Immature natural killer cell (primary cell): Measurements from ENCODE around the gene CARMIL1. TPM values are rescaled to one million over a fixed set of nuclear protein-coding genes. Genes with fewer than 3 reads are reported as not detected.

Source experiments
- DNase-seq, 3 donors: peaks; one replicate each; pipeline ENCODE4 v3.0.0; 2022; ENCODE audit warnings: mixed read lengths in 1 of 3
- H3K27ac Mint-ChIP-seq, 6 donors: one replicate each; pipeline ENCODE4 v1.8.0; 2020; ENCODE audit warnings: mixed read lengths in 6 of 6, mild to moderate bottlenecking in 5 of 6, inconsistent platforms in 4 of 6, moderate library complexity in 3 of 6
- H3K27me3 Mint-ChIP-seq, 3 donors: one replicate each; pipeline ENCODE4 v1.8.0; 2020 to 2021; ENCODE audit warnings: low read depth in 3 of 3, mild to moderate bottlenecking in 3 of 3, mixed read lengths in 3 of 3, moderate library complexity in 3 of 3, inconsistent platforms in 1 of 3
- H3K36me3 Mint-ChIP-seq, 3 donors: one replicate each; pipeline ENCODE4 v1.8.0; 2020; ENCODE audit warnings: mixed read lengths in 3 of 3, inconsistent platforms in 2 of 3, mild to moderate bottlenecking in 2 of 3
- H3K4me1 Mint-ChIP-seq, 2 donors: one replicate each; pipeline ENCODE4 v1.8.0; 2020; ENCODE audit warnings: inconsistent platforms in 2 of 2, mild to moderate bottlenecking in 2 of 2, mixed read lengths in 2 of 2, moderate library complexity in 1 of 2
- H3K4me3 Mint-ChIP-seq, 5 donors: one replicate each; pipeline ENCODE4 v1.8.0; 2020; ENCODE audit warnings: mild to moderate bottlenecking in 5 of 5, mixed read lengths in 5 of 5, inconsistent platforms in 3 of 5, moderate library complexity in 3 of 5
- H3K9me3 Mint-ChIP-seq, 6 donors: one replicate each; pipeline ENCODE4 v1.8.0; 2020; ENCODE audit warnings: mild to moderate bottlenecking in 6 of 6, mixed read lengths in 6 of 6, inconsistent platforms in 4 of 6, moderate library complexity in 3 of 6
- polyA plus RNA-seq, 3 donors: library from polyadenylated mRNA; unstranded; fragments of 300-500 nt; fragmentation: Illumina TruSeq; gene quantifications; one replicate each; pipeline ENCODE4 v1.2.3, GENCODE V29; 2021

The CARMIL1 gene
- polyA plus RNA-seq, 3 donors from 2014 or later, result 0.12 TPM; not detected in 2

DNA sequence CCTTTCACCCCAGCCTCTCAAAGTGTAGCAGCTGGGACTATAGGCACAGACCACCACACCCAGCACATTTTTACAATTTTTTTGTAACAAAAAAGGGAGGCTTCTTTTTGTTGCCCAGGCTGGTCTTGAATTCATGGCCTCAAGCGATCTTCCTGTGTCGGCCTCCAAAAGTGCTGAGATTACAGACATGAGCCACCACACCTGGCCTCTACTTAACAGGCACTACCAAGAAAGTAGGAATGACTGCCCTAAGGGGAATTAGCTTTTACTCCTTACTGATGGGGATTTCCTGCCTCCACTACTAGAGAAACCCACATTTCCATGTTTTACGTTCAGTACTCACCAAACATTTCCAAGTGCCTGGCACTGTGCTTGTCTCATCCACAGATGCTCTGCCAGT lies 109.6 kb downstream of the CARMIL1 start:
- Mint-ChIP-seq H3K4me1 (no peaks in the 10 kb centered on the region), H3K27ac (no peak overlapping the region), H3K27me3 (peaks cover 0 to 2% (median 0%) of the 10 kb centered on the region in 3 donors), H3K4me3 (no peak overlapping the region), H3K9me3 (no peaks in the 10 kb centered on the region), H3K36me3 (no peaks in the 10 kb centered on the region)
- DNase-seq, result no peak

DNA sequence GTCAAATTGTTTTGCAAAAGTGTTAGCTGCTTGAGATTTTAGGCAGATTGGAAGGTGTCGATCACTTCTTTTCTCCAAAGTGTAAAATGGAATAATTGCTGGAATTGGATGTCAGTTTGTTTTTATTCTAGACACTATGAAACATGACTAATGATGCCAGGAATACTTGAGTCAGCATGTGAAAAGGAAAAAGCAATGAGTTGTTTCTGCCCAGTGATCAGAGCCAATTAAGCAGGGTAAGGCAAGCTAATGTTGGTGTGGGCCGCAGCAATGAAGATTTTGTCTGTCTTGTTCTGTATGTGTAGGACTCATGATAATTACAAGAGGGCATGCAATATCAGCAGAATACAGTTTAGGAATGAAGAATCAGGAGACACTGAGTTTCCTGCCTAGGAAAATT lies 110.3 kb downstream of the CARMIL1 start:
- DNase-seq, result no peak
- Mint-ChIP-seq H3K9me3 (no peaks in the 10 kb centered on the region), H3K4me1 (no peaks in the 10 kb centered on the region), H3K36me3 (no peaks in the 10 kb centered on the region), H3K27ac (no peak overlapping the region), H3K27me3 (peaks cover 0 to 2% (median 0%) of the 10 kb centered on the region in 3 donors), H3K4me3 (no peak overlapping the region)

DNA sequence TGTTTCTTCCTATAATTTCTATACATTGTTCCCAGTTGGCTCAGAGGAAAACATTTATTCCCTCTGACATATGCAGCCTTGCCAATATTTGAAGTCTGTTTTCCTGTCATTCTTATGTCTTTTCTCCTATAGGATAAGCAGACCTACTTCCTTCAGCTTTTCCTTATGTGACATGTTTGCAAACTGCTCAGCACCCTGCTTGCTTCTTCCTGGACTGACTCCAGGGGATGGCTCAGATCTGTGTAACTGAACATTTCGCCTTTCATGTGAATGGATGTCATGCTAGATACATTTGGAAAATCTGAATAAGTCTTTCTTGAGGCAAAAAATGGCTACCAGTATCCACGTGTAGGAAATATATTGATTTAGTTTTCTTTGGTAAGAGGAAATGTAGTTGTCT lies 113.2 kb downstream of the CARMIL1 start:
- no peak for DNase-seq
- Mint-ChIP-seq H3K27me3 (peaks cover 0 to 5% (median 0%) of the 10 kb centered on the region in 3 donors), H3K36me3 (no peaks in the 10 kb centered on the region), H3K4me3 (no peak overlapping the region), H3K9me3 (no peaks in the 10 kb centered on the region), H3K27ac (no peak overlapping the region), H3K4me1 (no peaks in the 10 kb centered on the region)

DNA sequence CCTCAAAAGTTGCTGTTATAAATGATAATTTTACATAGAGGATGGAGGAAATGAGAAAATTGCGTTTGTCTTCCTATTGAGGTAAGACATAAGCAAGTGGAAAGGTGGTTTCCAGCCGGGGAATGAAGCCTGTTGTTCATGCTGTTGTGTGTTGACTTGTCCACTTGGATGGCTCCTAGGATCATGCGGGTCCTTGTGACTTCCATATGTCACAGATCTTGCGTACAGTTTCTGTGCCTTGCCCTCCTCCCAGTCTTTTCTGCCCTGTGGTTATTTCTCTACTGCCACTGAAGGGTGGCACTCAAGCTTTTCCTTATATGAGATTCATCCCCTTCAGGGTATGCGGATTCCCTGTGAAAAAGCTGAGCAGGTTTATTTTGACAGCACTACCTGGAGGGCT lies 116.6 kb downstream of the CARMIL1 start:
- DNase-seq, result no peak
- no peaks in the 10 kb centered on the region for H3K4me1 Mint-ChIP-seq
- peaks cover 0 to 3% (median 0%) of the 10 kb centered on the region in 3 donors for H3K27me3 Mint-ChIP-seq
- H3K4me3 Mint-ChIP-seq, result no peak overlapping the region
- H3K36me3 Mint-ChIP-seq, result no peaks in the 10 kb centered on the region
- H3K9me3 Mint-ChIP-seq, result peaks cover 0 to 2% (median 0%) of the 10 kb centered on the region in 6 donors
- no peak overlapping the region for H3K27ac Mint-ChIP-seq

DNA sequence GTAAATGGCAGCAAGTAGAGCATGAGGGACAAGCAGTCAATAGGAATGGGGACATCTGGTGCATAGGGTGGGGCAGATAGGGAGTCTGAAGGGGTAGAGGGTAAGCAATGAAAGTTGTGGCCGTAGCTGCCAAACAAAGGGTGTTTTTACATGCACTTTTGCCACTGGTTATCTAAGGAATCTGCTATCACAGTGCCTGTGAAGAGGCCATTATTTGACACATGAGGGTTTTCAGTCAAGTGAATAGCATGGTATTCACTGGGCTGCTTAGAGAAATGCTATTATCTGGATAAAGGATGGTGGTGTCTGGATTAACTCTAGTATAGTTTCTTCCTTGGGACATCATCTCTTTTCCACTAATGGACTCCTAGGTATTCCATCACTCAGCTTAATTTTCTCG lies 118.2 kb downstream of the CARMIL1 start:
- Mint-ChIP-seq H3K4me3 (no peak overlapping the region), H3K27ac (no peak overlapping the region), H3K9me3 (peaks cover 0 to 2% (median 0%) of the 10 kb centered on the region in 6 donors), H3K36me3 (no peaks in the 10 kb centered on the region), H3K27me3 (peaks cover 0 to 6% (median 0%) of the 10 kb centered on the region in 3 donors), H3K4me1 (no peaks in the 10 kb centered on the region)
- DNase-seq, result no peak

DNA sequence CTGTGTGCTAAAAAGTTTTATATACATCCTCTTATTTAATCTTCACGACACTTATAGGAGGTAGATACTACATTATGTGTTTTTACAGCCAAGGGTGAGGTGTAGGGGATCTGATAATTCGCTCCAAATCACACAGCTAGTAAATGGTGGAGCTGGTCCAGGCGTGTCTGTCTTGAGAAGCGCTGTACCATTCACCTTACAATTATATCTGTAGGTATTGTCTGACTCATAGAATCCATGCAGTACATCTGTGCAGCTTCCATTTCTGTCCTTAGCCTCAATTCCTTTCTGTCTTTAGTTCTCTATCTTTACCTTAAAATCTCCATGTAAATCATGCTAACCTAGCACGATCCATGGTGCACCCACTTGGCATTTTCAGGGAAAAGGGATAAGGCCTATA lies 120.7 kb downstream of the CARMIL1 start:
- Mint-ChIP-seq H3K36me3 (no peaks in the 10 kb centered on the region), H3K4me3 (no peak overlapping the region), H3K4me1 (no peaks in the 10 kb centered on the region), H3K27ac (no peak overlapping the region), H3K9me3 (peaks cover 0 to 2% (median 0%) of the 10 kb centered on the region in 6 donors), H3K27me3 (peaks cover 0 to 6% (median 0%) of the 10 kb centered on the region in 3 donors)
- no peak for DNase-seq

DNA sequence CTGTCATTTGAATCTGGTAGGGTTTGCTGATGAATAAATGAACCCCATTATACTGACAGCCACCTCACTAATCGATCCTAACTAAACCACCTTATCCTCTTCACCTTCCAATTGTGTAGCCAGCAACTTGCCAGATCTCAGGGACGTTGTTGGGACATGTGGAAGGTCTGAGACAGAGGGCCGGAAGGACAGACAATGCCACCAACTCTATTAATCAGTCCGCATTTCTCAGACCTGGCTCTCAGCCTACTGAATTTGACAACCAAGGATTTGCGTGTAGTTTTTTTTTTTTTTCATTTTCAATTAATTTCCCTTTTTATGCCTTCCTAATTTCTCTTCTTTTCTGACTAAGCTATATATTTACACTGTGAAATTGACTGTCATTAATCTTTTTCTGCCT lies 122.5 kb downstream of the CARMIL1 start:
- H3K36me3 Mint-ChIP-seq, result no peaks in the 10 kb centered on the region
- H3K9me3 Mint-ChIP-seq, result peaks cover 0 to 2% (median 0%) of the 10 kb centered on the region in 6 donors
- no peak overlapping the region for H3K4me3 Mint-ChIP-seq
- H3K4me1 Mint-ChIP-seq, result no peaks in the 10 kb centered on the region
- DNase-seq, result no peak
- no peak overlapping the region for H3K27ac Mint-ChIP-seq
- peaks cover 0 to 4% (median 0%) of the 10 kb centered on the region in 3 donors for H3K27me3 Mint-ChIP-seq

DNA sequence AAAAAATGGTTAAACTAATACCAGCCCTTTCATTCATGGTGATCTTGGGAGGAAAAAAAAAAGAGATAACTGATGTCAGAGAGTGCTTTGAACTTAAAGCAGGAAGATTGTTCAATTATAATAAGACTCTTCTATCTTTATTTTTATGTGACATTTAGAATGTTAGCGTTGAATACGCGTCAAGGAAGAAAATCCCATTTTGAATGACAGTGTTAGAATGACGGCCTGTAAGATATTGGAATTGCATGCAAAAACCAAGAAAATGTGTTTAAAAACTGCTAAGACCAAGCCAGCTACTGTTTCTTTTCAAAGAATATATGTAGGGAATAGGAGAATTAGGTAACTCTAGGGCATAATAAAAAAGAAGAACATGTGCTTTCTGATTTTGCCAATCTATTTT lies 123.0 kb downstream of the CARMIL1 start:
- no peaks in the 10 kb centered on the region for H3K4me1 Mint-ChIP-seq
- H3K9me3 Mint-ChIP-seq, result peaks cover 0 to 2% (median 0%) of the 10 kb centered on the region in 6 donors
- H3K4me3 Mint-ChIP-seq, result no peak overlapping the region
- H3K27me3 Mint-ChIP-seq, result peaks cover 0 to 4% (median 0%) of the 10 kb centered on the region in 3 donors
- no peak for DNase-seq
- no peaks in the 10 kb centered on the region for H3K36me3 Mint-ChIP-seq
- H3K27ac Mint-ChIP-seq, result no peak overlapping the region

DNA sequence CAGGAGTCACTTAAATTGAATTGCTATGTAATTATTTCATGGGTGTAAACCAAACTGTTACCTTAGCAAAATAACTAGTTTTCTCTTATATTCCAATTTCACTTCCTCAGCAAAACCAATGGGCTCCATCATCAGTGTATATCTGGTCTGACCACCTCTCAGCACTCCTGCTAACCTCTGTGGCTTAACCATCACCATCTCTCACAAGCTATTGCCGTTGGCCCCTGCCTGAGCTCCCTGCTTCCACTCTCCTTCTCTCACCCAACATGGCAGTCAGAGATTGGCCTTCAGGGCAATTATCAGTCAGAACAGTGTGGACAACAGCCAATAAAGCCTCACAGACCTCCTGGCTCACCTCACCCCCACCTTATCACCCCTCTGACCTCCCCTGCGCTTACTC lies 124.0 kb downstream of the CARMIL1 start:
- Mint-ChIP-seq H3K9me3 (peaks cover 0 to 2% (median 0%) of the 10 kb centered on the region in 6 donors), H3K36me3 (no peaks in the 10 kb centered on the region), H3K27ac (no peak overlapping the region), H3K4me1 (no peaks in the 10 kb centered on the region), H3K4me3 (peak overlapping the region in 1 of 5 donors; percentile 29), H3K27me3 (peaks cover 0 to 4% (median 0%) of the 10 kb centered on the region in 3 donors)
- no peak for DNase-seq

DNA sequence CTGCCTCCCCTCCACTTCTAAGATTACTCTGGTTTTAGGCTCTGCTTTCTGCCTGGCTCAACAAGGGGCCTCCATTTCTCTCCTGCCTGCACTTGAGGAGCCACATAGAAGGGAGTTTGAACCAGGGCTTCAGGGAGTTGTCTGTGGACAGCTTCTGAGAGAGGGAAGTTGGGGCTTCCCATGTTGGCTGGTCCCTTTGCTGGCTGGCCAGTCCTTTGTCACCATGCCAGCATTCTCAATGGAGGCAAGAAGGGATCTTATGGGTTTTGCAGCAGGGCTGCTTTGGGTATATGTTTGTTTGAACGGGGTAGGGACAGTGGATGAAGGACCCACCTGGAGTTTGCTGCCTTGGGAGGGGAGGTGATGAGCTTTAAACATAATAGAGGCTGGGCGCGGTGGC lies 124.9 kb downstream of the CARMIL1 start:
- DNase-seq, result no peak
- H3K9me3 Mint-ChIP-seq, result peaks cover 0 to 2% (median 0%) of the 10 kb centered on the region in 6 donors
- peak overlapping the region in 1 of 6 donors; percentile 75 for H3K27ac Mint-ChIP-seq
- peaks cover 0 to 4% (median 0%) of the 10 kb centered on the region in 3 donors for H3K27me3 Mint-ChIP-seq
- no peaks in the 10 kb centered on the region for H3K36me3 Mint-ChIP-seq
- no peaks in the 10 kb centered on the region for H3K4me1 Mint-ChIP-seq
- no peak overlapping the region for H3K4me3 Mint-ChIP-seq

DNA sequence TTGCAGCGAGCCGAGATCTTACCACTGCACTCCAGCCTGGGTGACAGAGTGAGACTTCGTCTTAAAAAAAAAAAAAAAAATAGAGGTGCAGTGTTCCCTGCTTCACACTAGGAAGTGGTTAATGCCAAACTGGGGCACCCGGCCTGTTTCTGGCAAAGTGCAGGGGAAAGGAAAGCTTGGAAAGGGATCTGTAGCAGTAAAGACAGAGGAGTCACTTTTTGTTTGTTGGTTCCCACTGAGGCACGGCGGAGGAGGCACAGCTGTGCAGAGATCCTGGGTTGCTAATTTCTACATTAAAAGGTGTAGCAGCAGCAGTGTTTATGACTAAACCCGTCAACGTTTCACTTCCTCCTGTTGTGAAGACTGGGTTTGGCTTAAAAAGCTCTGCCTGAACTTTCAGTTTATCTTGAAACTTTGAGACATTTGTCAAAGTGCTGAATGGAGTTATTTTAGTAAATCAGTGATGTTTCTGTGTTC lies 125.6 kb downstream of the CARMIL1 start:
- peaks cover 0 to 4% (median 0%) of the 10 kb centered on the region in 3 donors for H3K27me3 Mint-ChIP-seq
- H3K4me3 Mint-ChIP-seq, result no peak overlapping the region
- no peak overlapping the region for H3K27ac Mint-ChIP-seq
- DNase-seq, result peak; percentile 14 to 58 (median 26)
- no peaks in the 10 kb centered on the region for H3K36me3 Mint-ChIP-seq
- no peaks in the 10 kb centered on the region for H3K4me1 Mint-ChIP-seq
- peaks cover 0 to 2% (median 0%) of the 10 kb centered on the region in 6 donors for H3K9me3 Mint-ChIP-seq

DNA sequence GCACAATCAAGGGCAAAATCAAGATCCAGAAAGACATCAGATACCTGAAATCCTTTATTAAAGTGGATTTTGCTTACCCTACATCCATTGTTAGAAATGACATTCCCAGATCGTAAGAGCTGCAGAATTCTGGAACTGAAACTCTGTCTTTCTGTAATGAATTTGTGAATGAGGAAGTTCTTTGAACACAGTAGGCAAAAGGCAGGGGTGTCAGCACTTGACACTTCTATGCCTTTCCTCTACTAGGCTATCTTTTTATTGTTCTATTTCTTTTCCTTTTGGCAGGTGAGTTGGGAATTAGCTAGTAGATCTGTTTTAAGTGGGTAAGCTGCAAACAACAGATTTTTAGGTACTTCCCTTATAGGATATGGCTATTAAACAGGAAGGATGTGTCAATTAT lies 126.3 kb downstream of the CARMIL1 start:
- no peak overlapping the region for H3K27ac Mint-ChIP-seq
- H3K4me3 Mint-ChIP-seq, result no peak overlapping the region
- H3K9me3 Mint-ChIP-seq, result no peaks in the 10 kb centered on the region
- H3K27me3 Mint-ChIP-seq, result peaks cover 0 to 4% (median 0%) of the 10 kb centered on the region in 3 donors
- H3K36me3 Mint-ChIP-seq, result no peaks in the 10 kb centered on the region
- peak in 1 of 3 donors; percentile 11 for DNase-seq
- H3K4me1 Mint-ChIP-seq, result peaks cover 0 to 3% of the 10 kb centered on the region in 2 donors

DNA sequence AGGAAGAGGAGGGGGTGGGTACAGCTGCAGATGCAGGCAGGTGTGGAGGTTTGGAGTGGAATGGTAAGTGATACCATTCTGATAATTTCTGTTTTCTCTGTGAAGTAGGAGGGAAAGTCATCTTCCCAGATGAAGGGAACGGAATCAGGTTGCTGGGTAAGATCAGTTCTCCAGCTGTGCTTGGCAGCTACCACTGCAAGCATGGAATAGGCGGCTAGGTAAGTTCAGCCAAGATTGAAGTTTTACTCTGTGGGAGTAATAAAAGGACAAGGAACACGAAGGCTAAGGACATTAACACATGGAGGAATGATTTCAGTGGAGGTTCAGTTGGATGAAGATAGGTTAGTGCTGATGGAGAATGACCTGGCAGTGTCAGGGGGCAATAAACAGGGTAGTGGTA lies 128.3 kb downstream of the CARMIL1 start:
- H3K4me3 Mint-ChIP-seq, result no peak overlapping the region
- no peaks in the 10 kb centered on the region for H3K9me3 Mint-ChIP-seq
- H3K27me3 Mint-ChIP-seq, result no peaks in the 10 kb centered on the region
- H3K4me1 Mint-ChIP-seq, result peaks cover 0 to 3% of the 10 kb centered on the region in 2 donors
- H3K36me3 Mint-ChIP-seq, result no peaks in the 10 kb centered on the region
- no peak for DNase-seq
- H3K27ac Mint-ChIP-seq, result no peak overlapping the region

DNA sequence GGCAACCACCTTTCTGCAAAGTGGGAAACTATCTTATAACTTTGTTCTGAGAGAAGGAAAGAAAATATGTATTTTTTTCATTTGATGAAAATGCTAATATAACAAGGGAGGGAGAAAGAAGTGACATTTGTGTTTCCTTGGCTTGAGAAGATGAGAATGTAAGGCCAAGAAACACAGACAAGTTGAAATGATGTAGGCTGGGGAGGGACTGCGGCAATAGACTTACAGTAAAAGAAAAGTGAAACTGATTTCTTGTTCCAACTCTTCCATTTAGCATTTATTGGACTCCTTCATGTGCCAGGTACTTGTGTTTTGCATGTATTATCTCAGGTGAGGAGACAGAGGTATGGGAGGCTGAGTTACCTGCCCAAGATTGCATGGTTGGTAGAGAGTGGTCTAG lies 130.9 kb downstream of the CARMIL1 start:
- peak overlapping the region in 2 of 5 donors; percentile 14 to 67 for H3K4me3 Mint-ChIP-seq
- peak overlapping the region in 2 of 6 donors; percentile 61 to 75 for H3K27ac Mint-ChIP-seq
- no peaks in the 10 kb centered on the region for H3K9me3 Mint-ChIP-seq
- peaks cover 7 to 8% of the 10 kb centered on the region in 2 donors for H3K4me1 Mint-ChIP-seq
- DNase-seq, result no peak
- no peaks in the 10 kb centered on the region for H3K27me3 Mint-ChIP-seq
- no peaks in the 10 kb centered on the region for H3K36me3 Mint-ChIP-seq

DNA sequence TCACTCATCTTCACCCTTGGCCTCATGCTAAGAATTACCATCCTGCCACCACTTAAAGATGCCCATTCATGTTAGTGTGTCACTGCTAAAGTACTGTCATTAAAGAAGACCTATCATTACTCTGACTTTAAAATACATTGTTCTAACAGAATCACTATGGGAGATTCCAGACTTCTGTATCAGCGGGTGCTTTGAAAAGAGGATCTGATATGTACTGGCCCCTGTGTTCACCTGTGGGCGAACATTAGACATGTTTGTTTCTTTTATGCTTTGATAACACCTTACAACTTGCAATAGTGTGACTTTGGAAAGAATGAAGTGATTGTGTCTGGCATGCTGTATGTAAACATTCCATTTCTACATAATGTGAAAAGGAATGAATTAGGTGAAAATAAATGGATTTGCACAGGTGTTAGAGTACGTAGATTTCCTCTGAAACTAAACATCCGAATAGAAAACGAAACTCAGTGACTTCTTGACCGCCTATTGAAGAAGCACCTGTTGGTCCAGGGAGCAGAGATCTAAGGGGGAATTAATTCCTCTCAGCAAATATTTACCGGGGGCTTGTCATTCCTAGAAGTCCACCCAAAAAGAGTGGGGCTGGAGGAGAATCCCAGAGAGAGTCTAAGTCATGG lies 132.3 kb downstream of the CARMIL1 start:
- Mint-ChIP-seq H3K4me3 (no peak overlapping the region), H3K4me1 (peaks cover 7 to 8% of the 10 kb centered on the region in 2 donors), H3K27me3 (peaks cover 0 to 2% (median 0%) of the 10 kb centered on the region in 3 donors)

More for the DNA sequence above, 132.3 kb downstream of the CARMIL1 start:
- Mint-ChIP-seq H3K27ac (no peak overlapping the region), H3K9me3 (no peaks in the 10 kb centered on the region), H3K36me3 (no peaks in the 10 kb centered on the region)
- no peak for DNase-seq
